Liver (tissue), 9 donors: Measurements from ENCODE around the gene LYPLAL1. TPM values are rescaled to one million over a fixed set of nuclear protein-coding genes. Genes with fewer than 3 reads are reported as not detected.

ENCODE experiments used
- DNase-seq: peaks from one replicate; pipeline ENCODE4 v3.0.0-alpha.2; 2017; ENCODE audit warnings: low spot score
- H3K27ac ChIP-seq, 2 donors: one replicate each; pipeline ENCODE4 v1.7.0; 2013; ENCODE audit warnings: inconsistent platforms in 2 of 2, low read length in 2 of 2, control low read depth in 1 of 2, low read depth in 1 of 2, mild to moderate bottlenecking in 1 of 2
- H3K27me3 ChIP-seq, 4 donors: one replicate each; pipeline versions ENCODE4 v1.6.1 to v1.7.0; 2013; ENCODE audit warnings: low read length in 3 of 4, inconsistent platforms in 1 of 4, mild to moderate bottlenecking in 1 of 4, moderate library complexity in 1 of 4; ENCODE audit not compliant: control insufficient read depth in 4 of 4, insufficient read depth in 4 of 4
- H3K36me3 ChIP-seq, 4 donors: one replicate each; pipeline versions ENCODE4 v1.6.1 to v1.7.0; 2013; ENCODE audit warnings: low read length in 3 of 4, mild to moderate bottlenecking in 3 of 4, low read depth in 1 of 4, moderate library complexity in 1 of 4; ENCODE audit not compliant: control insufficient read depth in 4 of 4, insufficient read depth in 3 of 4
- H3K4me1 ChIP-seq, 4 donors: one replicate each; pipeline versions ENCODE4 v1.6.1 to v1.7.0; 2013; ENCODE audit warnings: low read length in 3 of 4, mild to moderate bottlenecking in 3 of 4, moderate library complexity in 1 of 4; ENCODE audit not compliant: control insufficient read depth in 4 of 4, insufficient read depth in 4 of 4
- H3K4me3 ChIP-seq, 3 donors: one replicate each; pipeline versions ENCODE4 v1.6.1 to v1.7.0; 2013; ENCODE audit warnings: low read length in 3 of 3, control low read depth in 1 of 3, low read depth in 1 of 3, mild to moderate bottlenecking in 1 of 3
- H3K9ac ChIP-seq, 2 donors: one replicate each; pipeline ENCODE4 v1.7.0; 2013; ENCODE audit warnings: low read length in 2 of 2, mild to moderate bottlenecking in 2 of 2, moderate library complexity in 2 of 2, control low read depth in 1 of 2, low read depth in 1 of 2
- H3K9me3 ChIP-seq, 4 donors: one replicate each; pipeline versions ENCODE4 v1.6.1 to v1.7.0; 2013; ENCODE audit warnings: low read length in 3 of 4; ENCODE audit not compliant: control insufficient read depth in 4 of 4
- EGR1 ChIP-seq, 2 donors: IDR thresholded peaks; 2 replicates each; pipeline ENCODE4 v1.6.1; 2016 to 2018; ENCODE audit warnings: antibody characterized with exemption in 2 of 2, low read depth in 2 of 2
- GABPA ChIP-seq, 2 donors: IDR thresholded peaks in 1 of 2; conservative IDR thresholded peaks in 1 of 2; 2 replicates each; pipeline ENCODE4 v1.6.1; 2016; ENCODE audit warnings: antibody characterized with exemption in 2 of 2, mild to moderate bottlenecking in 1 of 2, moderate library complexity in 1 of 2
- HNF4A ChIP-seq, 2 donors: conservative IDR thresholded peaks; 2 replicates each; pipeline ENCODE4 v1.6.1; 2016; ENCODE audit warnings: antibody characterized with exemption in 2 of 2, mild to moderate bottlenecking in 2 of 2
- JUND ChIP-seq, 2 donors: IDR thresholded peaks; 2 replicates each; pipeline ENCODE4 v1.6.1; 2016; ENCODE audit warnings: antibody characterized with exemption in 2 of 2
- NR2F2 ChIP-seq: IDR thresholded peaks from 2 replicates; pipeline ENCODE4 v1.6.1; 2016; ENCODE audit warnings: antibody characterized with exemption
- RAD21 ChIP-seq, 2 donors: IDR thresholded peaks; 2 replicates each; pipeline ENCODE4 v1.6.1; 2016; ENCODE audit warnings: antibody characterized with exemption in 2 of 2, mild to moderate bottlenecking in 2 of 2
- RXRA ChIP-seq, 2 donors: IDR thresholded peaks; 2 replicates each; pipeline ENCODE4 v1.6.1; 2017 to 2018; ENCODE audit warnings: antibody characterized with exemption in 2 of 2, mild to moderate bottlenecking in 1 of 2
- SP1 ChIP-seq: IDR thresholded peaks from 2 replicates; pipeline ENCODE4 v1.6.1; 2018; ENCODE audit warnings: antibody characterized with exemption, mild to moderate bottlenecking
- TAF1 ChIP-seq: conservative IDR thresholded peaks from 2 replicates; pipeline ENCODE4 v1.6.1; 2016; ENCODE audit warnings: antibody characterized with exemption, mild to moderate bottlenecking
- WGBS: extraction: QIAGEN DNeasy Blood & Tissue Kit; methylation state at CpG from one replicate; pipeline ENCODE4 v1.1.7; 2013; 5-methylcytosine and 5-hydroxymethylcytosine counted together
- polyA plus RNA-seq, 2 donors: library from polyadenylated mRNA; stranded (reverse) in 1 of 2; unstranded in 1 of 2; fragments of 200-250 nt in 1 of 2; fragments of >200 nt in 1 of 2; fragmentation: Nextera tagmentation in 1 of 2; extraction: Ambion mirVana in 1 of 2; gene quantifications; one replicate each; pipeline versions ENCODE4 v1.2.1 to v1.2.3, GENCODE V29; 2013 to 2015
- total RNA-seq, 2 donors: library from RNA; depleted of rRNA; stranded (reverse); fragments of >200 nt; gene quantifications; one replicate each; pipeline ENCODE4 v1.2.3, GENCODE V29; 2014
- TF ChIP-seq, protein P1 (sequence below): fragments of 150-350 bp; IDR thresholded peaks from 2 replicates; pipeline ENCODE4 v1.5.1; 2017; ENCODE audit warnings: improper control_type of control experiment, low read depth, low read length; ENCODE audit not compliant: missing input control
- TF ChIP-seq, protein P2 (sequence below): IDR thresholded peaks from 2 replicates; pipeline ENCODE4 v1.6.1; 2016; ENCODE audit warnings: antibody characterized with exemption
- TF ChIP-seq, protein P3 (sequence below): IDR thresholded peaks from 2 replicates; pipeline ENCODE4 v1.6.1; 2016; ENCODE audit warnings: antibody characterized with exemption, mild to moderate bottlenecking
- TF ChIP-seq, protein P4 (sequence below): IDR thresholded peaks from 2 replicates; pipeline ENCODE4 v1.6.1; 2016; ENCODE audit warnings: antibody characterized with exemption
- donor health status: healthy.
- donor health status: healthy.
- donor health status: healthy.
- donor health status: healthy.
- donor health status: healthy.

LYPLAL1 gene
- total and polyA plus RNA-seq, 4 donors: 10.3 to 57.4 (median 13.7) TPM

DNA sequence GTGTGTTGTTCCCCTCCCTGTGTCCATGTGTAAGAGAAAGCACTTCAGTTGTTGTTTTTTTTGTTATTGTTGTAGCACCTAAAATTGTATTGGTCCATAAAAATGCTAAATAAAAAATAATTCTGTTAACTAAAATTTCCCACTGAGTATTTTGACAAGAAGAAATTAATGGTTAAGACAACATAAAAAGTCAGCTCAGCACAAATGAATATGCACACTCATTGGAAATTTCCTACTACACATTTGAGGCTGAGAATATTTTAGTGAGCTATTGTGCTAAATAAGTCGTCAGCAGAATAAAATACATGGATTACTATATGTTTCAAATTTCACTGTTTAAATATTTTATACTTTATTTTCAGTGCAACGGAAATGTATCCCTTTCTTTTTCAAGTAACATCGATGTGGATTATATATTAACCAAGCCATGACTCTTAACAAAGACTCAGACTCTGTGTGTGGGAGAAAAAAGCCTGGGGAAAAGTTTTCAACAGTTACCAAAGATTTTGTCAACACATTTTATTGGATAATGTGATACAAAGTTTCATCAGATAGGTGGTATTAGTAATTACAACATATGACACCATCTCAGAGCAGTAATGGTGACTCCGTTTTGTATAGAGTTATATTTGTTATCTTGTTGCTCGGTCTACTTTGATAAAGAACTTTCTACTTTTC lies 63.4 kb downstream of the LYPLAL1 start:
- H3K27me3 ChIP-seq: no peaks in the 10 kb centered on the region
- H3K9me3 ChIP-seq: no peaks in the 10 kb centered on the region
- TF ChIP-seq, protein P1, sequence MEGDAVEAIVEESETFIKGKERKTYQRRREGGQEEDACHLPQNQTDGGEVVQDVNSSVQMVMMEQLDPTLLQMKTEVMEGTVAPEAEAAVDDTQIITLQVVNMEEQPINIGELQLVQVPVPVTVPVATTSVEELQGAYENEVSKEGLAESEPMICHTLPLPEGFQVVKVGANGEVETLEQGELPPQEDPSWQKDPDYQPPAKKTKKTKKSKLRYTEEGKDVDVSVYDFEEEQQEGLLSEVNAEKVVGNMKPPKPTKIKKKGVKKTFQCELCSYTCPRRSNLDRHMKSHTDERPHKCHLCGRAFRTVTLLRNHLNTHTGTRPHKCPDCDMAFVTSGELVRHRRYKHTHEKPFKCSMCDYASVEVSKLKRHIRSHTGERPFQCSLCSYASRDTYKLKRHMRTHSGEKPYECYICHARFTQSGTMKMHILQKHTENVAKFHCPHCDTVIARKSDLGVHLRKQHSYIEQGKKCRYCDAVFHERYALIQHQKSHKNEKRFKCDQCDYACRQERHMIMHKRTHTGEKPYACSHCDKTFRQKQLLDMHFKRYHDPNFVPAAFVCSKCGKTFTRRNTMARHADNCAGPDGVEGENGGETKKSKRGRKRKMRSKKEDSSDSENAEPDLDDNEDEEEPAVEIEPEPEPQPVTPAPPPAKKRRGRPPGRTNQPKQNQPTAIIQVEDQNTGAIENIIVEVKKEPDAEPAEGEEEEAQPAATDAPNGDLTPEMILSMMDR: no peak
- TF ChIP-seq RXRA (IDR thresholded peaks at IDR 0.05) (no peak), RAD21 (IDR thresholded peaks at IDR 0.05) (peak in 1 of 2 donors; percentile 14), NR2F2 (no peak), HNF4A (conservative IDR thresholded peaks at IDR 0.05) (peak in 1 of 2 donors; percentile 7), EGR1 (IDR thresholded peaks at IDR 0.05; ENCODE audit: low read depth in 2 of 2) (no peak), JUND (IDR thresholded peaks at IDR 0.05) (no peak), SP1 (no peak), GABPA (IDR thresholded peaks at IDR 0.05 in 1 of 2, conservative IDR thresholded peaks at IDR 0.05 in 1 of 2) (no peak)
- TF ChIP-seq, protein P2, sequence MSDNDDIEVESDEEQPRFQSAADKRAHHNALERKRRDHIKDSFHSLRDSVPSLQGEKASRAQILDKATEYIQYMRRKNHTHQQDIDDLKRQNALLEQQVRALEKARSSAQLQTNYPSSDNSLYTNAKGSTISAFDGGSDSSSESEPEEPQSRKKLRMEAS: no peak
- TF ChIP-seq, protein P3, sequence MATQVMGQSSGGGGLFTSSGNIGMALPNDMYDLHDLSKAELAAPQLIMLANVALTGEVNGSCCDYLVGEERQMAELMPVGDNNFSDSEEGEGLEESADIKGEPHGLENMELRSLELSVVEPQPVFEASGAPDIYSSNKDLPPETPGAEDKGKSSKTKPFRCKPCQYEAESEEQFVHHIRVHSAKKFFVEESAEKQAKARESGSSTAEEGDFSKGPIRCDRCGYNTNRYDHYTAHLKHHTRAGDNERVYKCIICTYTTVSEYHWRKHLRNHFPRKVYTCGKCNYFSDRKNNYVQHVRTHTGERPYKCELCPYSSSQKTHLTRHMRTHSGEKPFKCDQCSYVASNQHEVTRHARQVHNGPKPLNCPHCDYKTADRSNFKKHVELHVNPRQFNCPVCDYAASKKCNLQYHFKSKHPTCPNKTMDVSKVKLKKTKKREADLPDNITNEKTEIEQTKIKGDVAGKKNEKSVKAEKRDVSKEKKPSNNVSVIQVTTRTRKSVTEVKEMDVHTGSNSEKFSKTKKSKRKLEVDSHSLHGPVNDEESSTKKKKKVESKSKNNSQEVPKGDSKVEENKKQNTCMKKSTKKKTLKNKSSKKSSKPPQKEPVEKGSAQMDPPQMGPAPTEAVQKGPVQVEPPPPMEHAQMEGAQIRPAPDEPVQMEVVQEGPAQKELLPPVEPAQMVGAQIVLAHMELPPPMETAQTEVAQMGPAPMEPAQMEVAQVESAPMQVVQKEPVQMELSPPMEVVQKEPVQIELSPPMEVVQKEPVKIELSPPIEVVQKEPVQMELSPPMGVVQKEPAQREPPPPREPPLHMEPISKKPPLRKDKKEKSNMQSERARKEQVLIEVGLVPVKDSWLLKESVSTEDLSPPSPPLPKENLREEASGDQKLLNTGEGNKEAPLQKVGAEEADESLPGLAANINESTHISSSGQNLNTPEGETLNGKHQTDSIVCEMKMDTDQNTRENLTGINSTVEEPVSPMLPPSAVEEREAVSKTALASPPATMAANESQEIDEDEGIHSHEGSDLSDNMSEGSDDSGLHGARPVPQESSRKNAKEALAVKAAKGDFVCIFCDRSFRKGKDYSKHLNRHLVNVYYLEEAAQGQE: no peak
- TF ChIP-seq, protein P4, sequence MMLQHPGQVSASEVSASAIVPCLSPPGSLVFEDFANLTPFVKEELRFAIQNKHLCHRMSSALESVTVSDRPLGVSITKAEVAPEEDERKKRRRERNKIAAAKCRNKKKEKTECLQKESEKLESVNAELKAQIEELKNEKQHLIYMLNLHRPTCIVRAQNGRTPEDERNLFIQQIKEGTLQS: no peak
- 40% methylated on average over 5 of the region's 5 CpGs for WGBS
- peaks cover 0 to 6% (median 0%) of the 10 kb centered on the region in 4 donors for H3K4me1 ChIP-seq
- H3K36me3 ChIP-seq: no peaks in the 10 kb centered on the region
- no peak overlapping the region for H3K9ac ChIP-seq
- peak overlapping the region; percentile 45 to 49 for H3K27ac ChIP-seq
- no peak for DNase-seq
- H3K4me3 ChIP-seq: peak overlapping the region in 1 of 3 donors; percentile 28

DNA sequence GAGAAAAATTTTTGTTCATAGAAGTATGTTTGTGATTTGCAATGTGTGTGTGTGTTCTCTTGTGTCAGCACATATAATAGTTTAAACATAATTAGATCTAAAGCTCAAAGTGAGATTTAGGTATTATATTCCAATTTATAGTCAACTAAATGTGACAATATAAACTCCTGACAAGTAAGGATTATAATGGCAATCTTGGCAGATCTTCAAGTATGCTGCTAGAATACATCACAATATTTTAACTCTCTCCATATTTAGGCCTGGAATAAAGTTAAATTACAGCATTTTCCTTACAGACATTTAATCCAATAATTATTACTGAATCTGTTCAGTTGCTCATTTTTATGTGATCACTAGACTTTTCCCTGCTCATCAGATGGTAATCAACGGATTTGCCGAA lies 65.8 kb downstream of the LYPLAL1 start:
- Histone ChIP-seq H3K4me1 (peaks cover 0 to 6% (median 0%) of the 10 kb centered on the region in 4 donors), H3K9me3 (no peaks in the 10 kb centered on the region), H3K27me3 (no peaks in the 10 kb centered on the region), H3K27ac (no peak overlapping the region), H3K36me3 (no peaks in the 10 kb centered on the region), H3K9ac (no peak overlapping the region), H3K4me3 (no peak overlapping the region)
- WGBS: 100% methylated on average over 2 of the region's 2 CpGs
- TF ChIP-seq SP1 (no peak), HNF4A (conservative IDR thresholded peaks at IDR 0.05) (no peak), TAF1 (no peak)
- DNase-seq: no peak
